CD4-positive, alpha-beta T cell treated with Interleukin-21 for 1 hour (primary cell): ENCODE data around the gene UBC.
"Not testable (repeated sequence)": the region's sequence is repeated elsewhere in the genome, so short reads cannot be mapped to it uniquely, and the experiment has no call there.

Experiments used
- DNase-seq: peaks from one replicate; pipeline ENCODE4 v3.0.0-alpha.2; 2020

Gene UBC

GRCh38 chr12:124913474-124914391 lies 717 bp downstream of the UBC start:
- peak; percentile 94 for DNase-seq

GRCh38 chr12:124912529-124913287 lies 1.7 kb downstream of the UBC start:
- not testable (repeated sequence) for DNase-seq

- DNase-seq = not testable (repeated sequence)
Observed at GRCh38 chr12:124911521-124911920, 2.9 kb downstream of the UBC start.

GRCh38 chr12:124910561-124911478 lies 3.6 kb downstream of the UBC start:
- DNase-seq = peak; percentile 45

- peak; percentile 33 for DNase-seq
Observed at GRCh38 chr12:124909831-124910560, 4.5 kb downstream of the UBC start.

GRCh38 chr12:124906606-124907261 lies 7.7 kb downstream of the UBC start:
- peak; percentile 95 for DNase-seq

GRCh38 chr12:124904306-124905098 lies 9.9 kb downstream of the UBC start:
- no peak for DNase-seq

- DNase-seq = no peak
Observed at GRCh38 chr12:124902916-124903315, 11.5 kb downstream of the UBC start.

- no peak for DNase-seq
Observed at GRCh38 chr12:124901003-124901402, 13.4 kb downstream of the UBC start.

GRCh38 chr12:124900345-124900795 lies 14.1 kb downstream of the UBC start:
- not testable (repeated sequence) for DNase-seq

- DNase-seq = no peak
Observed at GRCh38 chr12:124898923-124899294, 15.5 kb downstream of the UBC start.

- DNase-seq = peak; percentile 71
Observed at GRCh38 chr12:124898200-124898922, 16.1 kb downstream of the UBC start.

- DNase-seq = no peak
Observed at GRCh38 chr12:124896461-124896860, 18.0 kb downstream of the UBC start.

GRCh38 chr12:124893792-124894516 lies 20.5 kb downstream of the UBC start:
- DNase-seq = no peak

- no peak for DNase-seq
Observed at GRCh38 chr12:124888260-124888659, 26.2 kb downstream of the UBC start.

GRCh38 chr12:124887766-124888165 lies 26.7 kb downstream of the UBC start:
- not testable (repeated sequence) for DNase-seq

GRCh38 chr12:124884587-124885438 lies 29.6 kb downstream of the UBC start:
- no peak for DNase-seq
